GM21526 (cell line): ENCODE results near the gene PLAGL2.
"Not testable (repeated sequence)": the region's sequence is repeated elsewhere in the genome, so short reads cannot be mapped to it uniquely, and the experiment has no call there.

Source experiments
- ATAC-seq: cut with Tn5 transposase; IDR thresholded peaks from one replicate; pipeline ENCODE4 v1.9.1; 2021; ENCODE audit warnings: moderate library complexity; ENCODE audit not compliant: unreplicated experiment, low FRiP score

The PLAGL2 gene

DNA sequence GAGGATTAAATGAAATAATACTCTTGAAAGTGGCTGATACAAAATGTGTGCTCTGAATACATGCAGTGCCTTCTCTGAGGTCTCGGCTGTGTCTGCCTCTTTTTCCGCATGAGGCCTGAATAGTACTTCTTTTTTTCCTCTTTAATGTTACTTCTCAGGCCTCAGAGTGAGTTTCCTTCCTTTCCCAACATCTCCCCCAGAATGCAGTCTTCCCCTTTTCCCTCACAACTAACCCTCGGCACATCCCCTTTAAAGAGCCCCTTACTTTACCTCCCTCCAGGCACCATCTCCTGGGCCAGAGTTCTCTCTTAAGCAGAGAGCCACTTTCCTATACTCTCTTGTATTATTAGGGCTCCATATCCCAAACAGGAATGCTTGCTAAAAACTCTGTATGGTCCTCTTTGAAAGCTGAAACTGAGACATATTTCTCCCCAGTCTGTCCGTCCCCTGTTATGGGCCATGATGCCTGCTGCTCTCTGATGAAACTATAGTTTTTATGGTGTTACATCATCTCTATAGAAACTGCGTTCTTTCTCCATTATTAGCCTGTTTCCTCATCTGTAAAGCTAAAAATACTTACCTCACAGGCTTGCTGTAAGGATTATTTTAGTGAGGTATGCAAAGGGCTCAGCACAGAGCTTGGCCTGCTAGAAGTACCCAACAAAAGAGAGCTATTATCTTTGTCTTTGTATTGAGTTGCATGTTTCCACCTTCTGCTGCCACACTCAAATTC is 2.3 kb downstream of the PLAGL2 start:
- no peak for ATAC-seq

DNA sequence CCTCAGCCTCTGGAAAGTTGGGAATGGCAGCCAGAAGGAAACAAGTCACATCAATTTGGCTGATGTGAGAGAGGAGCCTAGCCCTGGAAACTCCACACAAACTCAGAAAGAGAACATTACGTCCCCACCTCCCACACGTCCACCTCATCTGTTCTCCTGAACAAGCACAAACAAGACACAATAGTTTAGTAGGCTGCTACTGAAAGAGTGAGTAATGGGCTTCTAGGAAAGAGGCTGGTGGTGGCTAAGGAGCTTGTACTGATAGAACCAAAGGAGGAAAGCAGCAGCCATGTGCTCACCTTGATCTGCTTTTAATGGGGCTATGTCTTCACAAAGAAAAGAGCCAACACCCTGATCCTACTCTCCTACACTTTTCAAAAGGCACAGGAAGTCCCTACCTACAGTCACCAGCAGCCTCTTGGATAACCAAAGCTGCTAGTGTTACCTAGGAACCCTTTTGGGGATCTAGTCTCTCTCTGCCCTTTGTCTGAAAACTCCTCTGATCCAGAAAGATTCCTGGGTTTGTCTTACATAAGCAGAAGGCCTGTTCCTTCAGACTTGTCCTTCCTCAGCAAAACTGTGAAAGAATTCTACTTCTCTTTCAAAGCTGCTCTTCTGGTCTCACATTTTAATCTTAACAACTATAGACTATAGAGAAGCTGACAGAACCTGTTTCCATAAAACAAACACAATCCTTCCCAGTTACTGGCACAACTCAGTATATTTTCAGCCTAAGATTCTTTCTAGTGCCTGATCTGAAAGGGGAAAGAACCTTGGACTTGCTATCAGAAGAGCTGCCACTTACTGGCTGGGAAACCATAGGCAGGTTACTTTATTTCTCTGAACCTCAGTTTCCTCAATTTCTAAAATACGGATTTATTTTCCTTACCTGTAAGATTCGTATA is 3.1 kb downstream of the PLAGL2 start:
- no peak for ATAC-seq

DNA sequence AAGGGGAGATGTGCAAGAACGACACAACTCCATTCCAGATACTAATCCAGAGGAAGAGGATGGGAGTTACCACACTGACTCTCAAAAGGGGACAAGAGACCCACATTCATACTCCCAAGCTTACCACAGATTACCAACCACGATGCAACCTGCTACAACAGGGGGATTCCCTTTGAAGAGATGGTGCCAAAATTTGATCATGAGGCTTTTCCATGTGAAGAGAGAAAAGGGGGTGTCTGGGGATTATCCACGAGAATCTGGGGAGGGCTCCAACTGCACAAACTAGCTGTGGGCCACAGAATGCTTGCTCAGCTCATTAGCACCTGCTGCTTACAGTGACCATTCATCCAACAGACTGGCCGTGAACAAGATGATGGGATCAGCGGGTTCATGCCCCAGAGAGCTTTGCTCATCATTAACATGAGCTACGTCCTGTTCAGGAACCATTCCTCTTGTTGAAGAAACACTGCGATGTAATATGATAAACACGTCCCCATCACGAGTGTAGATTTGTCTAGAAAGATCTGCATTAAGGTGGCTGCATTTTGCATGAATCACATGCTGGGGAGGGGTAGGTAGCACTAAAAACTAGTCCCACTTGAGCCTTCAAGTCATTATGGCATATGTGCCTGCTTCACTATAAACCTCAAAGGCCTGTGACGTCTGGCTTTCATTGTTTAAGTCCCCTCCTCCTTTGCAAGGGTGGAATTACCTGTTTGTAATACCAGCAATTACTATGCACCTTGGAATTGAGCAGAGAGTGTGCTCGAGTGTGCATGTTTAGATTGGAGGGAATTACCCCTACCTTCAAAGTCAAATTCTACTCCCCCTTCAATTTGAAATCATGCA is 4.0 kb downstream of the PLAGL2 start:
- no peak for ATAC-seq

DNA sequence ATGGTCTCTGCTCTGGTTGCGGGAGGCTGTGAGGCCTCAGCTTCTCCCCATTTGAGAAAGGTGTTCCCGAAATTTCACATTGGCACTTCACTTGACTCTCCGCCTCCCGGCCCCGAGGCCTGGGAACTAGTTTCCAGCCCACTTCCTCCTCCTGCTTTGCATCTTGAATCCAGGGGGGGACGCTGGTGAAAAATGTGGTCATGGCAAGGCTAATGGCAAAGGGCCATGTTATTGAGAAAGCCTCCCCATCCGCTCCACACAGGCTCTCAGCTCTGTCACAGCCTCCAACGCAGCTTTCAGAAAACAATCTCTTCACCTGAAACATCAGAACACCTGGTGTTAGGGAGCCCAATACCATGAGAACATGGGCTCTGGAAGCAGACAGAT is 5.6 kb downstream of the PLAGL2 start:
- no peak for ATAC-seq

DNA sequence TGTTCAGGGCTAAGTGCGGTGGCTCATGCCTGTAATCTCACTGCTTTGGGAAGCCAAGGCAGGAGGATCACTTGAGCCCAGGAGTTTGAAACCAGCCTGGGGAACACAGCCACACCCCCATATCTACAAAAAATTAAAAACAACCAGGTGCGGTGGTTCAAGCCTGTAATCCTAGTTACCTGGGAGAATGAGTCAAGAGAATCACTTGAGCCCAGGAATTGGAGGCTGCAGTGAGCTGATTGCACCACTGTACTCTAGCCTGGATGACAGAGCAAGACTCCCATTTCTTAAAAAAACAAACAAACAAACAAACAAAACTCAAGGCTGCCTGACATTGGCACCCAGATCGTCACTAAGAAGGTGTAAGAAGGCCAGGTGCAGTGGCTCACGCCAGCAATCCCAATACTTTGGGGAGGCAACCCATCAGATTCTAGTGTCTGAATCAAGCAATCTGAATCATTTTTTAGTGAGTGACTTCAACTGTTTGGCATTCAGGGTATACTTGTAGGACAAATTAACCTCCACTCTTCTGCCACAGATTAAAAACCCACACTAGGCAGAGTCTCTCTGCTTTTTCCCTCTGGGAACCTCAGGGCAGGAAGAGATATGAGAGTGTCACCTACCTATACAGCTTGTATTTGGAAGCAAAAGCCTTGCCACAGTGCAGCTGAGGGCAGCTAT is 6.1 kb downstream of the PLAGL2 start:
- no peak for ATAC-seq

DNA sequence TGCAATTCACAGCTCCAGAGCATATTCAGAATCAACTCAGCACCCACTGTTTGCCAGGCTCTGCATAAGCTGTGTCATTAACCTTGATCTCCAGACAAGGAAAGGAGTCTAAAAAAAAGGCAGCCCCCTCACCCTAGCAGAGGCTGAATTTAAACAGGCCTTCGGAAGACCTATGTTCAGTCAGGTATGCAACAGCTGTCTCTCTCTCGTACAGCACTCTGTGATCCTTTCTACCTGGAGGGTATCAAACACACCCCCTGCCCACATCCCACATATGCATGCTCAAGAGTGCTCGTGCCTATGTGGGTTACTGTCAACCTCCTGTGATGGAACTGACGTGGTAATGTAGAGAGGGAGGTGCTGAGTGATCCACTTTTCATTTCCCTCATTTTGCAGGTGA is 8.5 kb downstream of the PLAGL2 start:
- no peak for ATAC-seq

DNA sequence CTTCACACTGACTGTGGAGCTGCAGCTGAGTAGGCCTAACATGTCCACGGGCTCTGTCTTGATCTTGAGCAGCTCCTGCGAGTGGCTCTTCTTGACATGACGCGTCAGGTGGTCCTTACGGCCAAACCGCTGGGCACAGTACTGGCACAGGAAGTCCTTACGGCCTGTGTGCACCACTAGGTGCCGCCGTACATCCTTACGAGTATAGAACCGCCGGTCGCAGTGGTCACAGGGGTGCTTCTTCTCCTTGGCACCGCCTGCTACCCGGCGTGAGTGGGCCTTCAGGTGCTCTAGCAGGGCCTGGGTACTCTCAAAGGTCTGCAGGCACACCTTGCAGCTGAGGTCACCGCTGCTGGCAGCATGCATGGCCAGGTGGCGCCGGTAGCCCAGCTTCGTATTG is 10.4 kb downstream of the PLAGL2 start:
- ATAC-seq = not testable (repeated sequence)

DNA sequence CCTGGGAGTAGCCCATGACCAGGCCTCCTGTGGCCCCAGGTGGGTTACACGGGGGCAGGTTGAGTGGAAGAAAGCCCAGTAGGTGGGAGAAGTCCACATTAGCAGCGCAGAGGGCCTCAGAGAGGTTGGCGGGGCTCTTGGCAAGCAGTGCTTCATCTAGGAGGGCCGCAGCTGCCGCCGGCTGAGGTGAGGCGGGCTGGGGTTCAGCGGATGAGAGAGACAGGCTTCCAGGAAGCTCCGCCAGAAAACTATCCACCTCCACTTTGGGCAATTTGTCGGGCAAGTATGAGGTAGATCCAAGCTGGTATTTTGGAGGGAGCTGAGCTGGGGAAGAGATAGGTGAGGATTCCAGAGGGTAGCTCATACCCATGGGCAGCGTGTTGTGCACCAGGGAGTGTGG is 10.9 kb downstream of the PLAGL2 start:
- ATAC-seq = not testable (repeated sequence)

DNA sequence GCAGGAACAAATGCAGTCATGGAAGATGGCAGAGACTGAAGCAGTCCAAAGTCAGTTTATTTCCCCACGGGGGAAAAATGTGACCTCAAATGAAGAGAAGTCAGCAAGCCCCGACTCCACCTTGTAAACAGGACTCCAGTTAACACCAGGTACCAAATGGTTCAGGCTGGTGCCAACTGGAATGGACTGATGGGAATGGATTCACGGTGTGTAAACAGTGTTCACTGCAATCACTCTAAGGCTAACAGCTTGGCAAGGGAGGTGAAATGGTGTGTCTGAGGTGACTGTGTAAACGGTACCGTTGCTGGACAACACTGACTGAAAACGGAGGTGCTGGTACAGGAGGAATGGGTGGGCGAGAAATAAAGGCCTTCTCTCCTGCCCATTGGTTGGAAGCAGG is 12.0 kb downstream of the PLAGL2 start:
- no peak for ATAC-seq

DNA sequence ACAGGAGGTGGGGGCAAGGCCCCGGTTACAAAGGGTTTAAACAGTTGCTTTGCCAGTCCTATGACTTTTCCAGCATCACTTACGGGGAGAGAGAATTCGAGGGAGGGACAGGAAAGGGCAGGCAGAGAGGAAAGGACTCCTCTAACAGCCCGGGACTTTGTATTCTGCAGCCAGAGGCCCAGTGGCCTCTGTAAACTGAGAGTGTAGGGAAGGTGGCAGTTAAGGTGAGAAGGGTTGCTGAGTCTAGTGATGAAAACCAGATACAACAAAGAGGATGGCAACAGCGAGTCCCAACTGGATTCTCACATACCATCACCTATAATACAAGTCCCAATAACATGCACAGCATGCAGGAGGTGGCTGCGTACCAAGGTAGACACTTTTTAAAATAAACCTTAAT is 13.5 kb downstream of the PLAGL2 start:
- no peak for ATAC-seq

DNA sequence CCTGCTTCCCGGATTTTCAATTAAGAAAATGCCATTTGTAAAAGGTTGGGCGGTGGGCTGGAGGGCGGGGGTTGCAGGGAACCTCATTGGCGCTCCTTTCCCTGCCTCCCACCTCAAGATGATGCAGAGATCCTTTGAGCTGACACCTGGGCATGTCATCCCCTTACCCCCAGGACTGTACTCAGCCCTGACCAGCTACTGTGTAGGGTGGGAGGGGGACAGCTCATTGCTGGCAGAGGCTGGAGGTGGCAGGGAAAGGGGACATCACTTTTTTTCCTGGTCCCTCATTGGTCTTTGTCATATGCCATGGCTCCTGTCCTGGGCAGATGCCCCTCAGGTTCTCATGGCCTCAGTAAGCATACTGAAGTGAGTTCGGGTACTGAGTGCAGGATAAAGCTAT is 14.2 kb downstream of the PLAGL2 start:
- not testable (repeated sequence) for ATAC-seq

DNA sequence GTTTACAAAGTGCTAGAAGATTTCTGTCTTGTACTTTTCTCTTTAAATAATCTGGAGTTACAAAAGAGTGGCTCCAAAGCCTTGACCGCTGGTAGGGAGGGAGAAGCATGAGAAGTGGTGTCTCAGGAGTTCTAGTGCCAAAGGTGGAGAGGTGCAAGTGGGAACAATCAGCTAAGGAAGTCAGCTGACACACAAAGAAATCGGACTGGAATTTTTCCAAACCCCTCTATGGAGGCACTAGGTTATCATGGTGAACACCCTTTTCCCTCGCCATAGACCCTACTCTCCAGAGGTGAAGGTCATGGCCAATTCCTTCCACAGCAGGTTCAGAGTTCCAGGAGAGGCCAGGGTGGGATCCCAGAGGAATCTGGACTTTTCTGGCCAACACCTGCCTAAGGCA is 14.8 kb downstream of the PLAGL2 start:
- ATAC-seq = no peak

DNA sequence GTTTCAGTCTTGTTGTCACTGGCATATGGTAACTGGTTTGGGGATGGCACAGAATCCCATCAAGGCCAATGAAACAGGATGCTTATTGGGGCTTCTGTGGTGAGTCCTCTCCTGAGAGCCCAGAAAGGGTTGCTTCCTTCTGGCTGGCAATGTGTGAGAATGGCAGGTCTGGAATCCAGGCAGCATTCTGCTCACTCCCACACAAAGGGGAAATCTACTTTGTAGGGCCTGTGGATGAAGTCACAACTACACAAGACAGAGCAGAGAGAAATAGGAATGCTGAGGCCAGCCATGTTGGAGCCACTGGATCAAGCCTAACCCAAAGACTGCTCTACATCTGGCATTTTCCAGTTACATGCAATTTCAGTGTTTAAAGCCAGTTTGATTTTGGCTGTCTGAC is 15.7 kb downstream of the PLAGL2 start:
- ATAC-seq = no peak

DNA sequence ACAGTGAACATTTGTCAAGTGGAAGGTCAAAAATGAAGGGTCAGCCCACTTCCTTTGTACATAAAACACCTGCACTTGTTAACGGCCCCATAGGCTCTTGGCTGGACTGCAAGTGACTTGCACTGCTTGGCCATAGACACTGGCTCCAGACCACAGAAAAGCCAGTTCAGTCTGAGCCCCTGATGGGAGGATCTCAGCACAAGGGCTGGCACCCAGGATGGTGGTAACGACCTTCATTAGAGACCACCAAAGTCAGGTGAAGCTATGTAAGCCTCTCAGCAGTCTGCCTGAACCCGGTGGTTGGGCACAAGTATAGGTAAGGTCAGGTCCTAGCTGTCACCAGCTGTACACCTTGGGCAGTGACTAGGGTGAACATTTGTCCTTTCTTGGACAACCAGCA is 16.1 kb downstream of the PLAGL2 start:
- ATAC-seq = no peak

DNA sequence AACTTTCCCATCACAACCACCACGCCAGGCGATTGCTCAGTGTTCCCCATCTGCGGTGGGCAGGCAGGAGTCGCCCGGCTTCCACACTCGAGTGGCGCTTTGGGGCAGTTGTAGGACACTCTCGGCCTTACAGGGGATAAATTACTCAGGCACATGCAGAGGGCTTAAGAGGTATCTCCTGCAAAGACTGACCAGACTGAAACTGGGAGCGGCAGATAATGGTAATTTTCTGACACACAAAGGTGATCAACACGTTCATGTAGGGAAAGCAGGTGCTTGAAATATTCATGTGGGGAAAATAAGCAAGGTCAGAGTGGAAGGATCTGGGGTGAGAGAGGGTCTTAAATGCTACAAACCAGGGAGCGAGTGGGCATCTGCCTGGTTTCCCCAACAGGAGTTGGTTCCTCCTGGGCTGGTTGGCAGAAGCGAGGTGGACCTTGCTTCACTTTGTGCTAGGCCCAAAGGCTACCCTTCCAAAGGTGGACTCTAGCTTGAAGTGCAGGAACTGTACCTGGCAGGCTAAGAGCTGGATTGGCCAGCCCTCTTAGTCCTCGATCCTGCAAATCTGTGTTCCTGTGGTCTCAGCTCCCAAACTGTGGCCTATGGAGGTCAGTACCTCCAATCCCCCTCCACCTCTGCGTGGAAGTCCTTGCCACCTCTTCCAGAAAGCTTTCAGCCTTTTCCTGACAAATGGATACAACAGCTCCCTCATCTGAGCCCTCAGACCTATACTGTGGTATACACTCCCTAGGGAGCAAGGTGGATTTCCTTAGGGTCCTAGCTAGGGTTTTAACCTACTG is 16.7 kb downstream of the PLAGL2 start:
- ATAC-seq = no peak

DNA sequence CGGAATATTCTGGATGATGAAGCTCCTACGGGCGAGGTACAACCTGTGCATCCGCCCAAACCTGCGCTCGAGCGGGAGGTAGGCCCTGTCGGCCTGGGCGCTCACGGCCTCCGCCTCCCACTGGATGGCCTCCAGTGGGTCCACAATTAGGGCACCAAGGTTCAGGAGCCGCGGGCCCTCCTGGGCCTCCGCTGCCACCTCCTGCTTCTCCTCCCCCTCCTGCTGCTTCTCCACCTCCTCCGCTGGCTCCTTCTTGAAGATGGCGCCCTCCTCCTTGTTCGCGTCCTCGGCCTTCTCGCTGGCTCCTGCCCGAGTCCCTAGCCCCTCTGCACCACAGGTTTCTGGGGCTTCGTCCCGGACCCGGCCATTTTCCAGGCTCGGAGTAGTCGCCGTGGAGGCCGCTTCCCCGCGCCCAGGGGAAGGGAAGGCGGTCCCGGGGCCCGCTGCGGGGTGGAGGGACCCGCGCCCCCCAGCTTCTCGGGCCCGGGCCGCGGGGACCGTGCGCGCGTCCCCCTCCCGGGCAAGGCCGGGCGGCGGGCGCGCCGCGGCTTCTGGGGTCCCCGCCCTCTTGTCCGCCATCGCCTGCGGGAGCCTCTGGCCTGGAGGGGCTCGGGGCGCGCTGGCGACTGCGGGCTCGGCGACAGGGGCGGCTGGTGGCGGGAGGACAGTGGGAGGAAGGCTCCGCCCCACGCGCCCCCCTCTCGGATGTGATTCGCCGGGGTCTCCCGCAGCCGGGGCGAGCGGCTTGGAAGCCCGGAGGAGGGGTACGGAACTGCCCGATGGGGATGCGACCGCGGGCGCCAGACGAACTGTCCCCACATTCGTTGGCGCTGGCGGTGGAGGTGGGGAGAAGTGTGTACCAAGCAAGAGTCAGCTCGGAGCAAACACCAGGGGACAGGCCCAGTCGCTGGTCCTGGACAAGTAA is 17.6 kb downstream of the PLAGL2 start:
- ATAC-seq = no peak

DNA sequence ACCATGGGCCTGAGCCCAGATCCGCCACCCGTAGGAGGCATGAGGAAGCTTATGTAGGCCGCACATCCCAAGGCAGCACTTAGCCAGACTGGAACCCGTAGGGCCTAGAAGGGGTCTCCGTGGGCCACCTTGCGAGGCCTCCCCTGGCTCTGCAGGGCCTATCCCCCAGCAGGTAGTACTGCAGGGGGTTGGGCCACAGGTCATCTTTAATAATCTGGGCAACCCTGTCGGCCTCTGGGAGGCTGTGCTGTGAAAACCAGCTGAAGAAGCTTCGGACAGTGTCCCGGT is 18.5 kb downstream of the PLAGL2 start:
- no peak for ATAC-seq

DNA sequence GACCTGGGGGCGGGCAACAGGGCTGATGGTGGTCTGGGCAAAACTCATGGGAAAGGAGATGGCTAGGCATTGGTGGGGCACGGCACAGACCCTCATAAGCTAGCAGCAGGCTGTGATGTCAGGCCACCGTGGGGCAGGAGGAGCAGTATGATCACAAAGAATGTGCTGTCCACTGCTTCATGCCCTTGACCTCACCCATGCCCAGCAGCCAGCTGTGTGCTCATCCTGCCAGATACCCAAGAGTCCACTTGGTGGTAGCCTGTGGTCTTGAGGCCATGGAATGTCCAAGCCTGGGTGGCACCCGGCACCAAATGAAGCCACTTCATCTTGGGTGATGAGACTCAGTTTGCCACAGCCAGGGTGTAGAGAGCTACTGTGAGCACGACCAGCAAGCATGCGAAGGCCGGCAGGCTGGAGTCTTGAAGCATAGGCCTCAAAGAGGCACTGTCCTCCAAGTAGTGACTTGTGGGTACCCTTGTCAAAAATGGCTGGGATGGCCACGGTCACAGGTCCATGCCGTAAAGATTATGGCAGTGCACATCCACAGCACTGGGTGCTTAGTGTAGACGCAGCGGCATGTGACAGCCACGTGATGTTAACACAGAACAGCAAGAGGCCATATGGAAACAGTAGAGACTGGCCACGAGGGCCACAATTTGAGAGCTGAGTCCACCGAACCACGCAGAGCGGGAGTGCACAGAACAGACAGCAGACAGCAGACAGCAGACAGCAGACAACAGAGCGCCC is 19.0 kb downstream of the PLAGL2 start:
- ATAC-seq = no peak
